Stimulated activated CD8-positive, alpha-beta memory T cell treated with anti-CD3 and anti-CD28 coated beads, Interleukin-4, amount 100 ng/mL, for 1 hour (primary cell): ENCODE results near the gene INSM2.

Experiments used
- DNase-seq, 2 donors: peaks; one replicate each; pipeline ENCODE4 v3.0.0-alpha.2; 2020; ENCODE audit warnings: low read depth in 2 of 2, low spot score in 1 of 2

Gene INSM2

GRCh38 chr14:35539969-35540368 lies 6.0 kb downstream of the INSM2 start:
- no peak for DNase-seq

GRCh38 chr14:35543006-35543405 lies 9.0 kb downstream of the INSM2 start:
- DNase-seq = no peak

GRCh38 chr14:35549551-35549950 lies 15.6 kb downstream of the INSM2 start:
- no peak for DNase-seq

GRCh38 chr14:35551081-35551480 lies 17.1 kb downstream of the INSM2 start:
- no peak for DNase-seq

GRCh38 chr14:35553808-35554207 lies 19.8 kb downstream of the INSM2 start:
- no peak for DNase-seq

- DNase-seq = no peak
These were observed 22.6 kb downstream of the INSM2 start for GRCh38 chr14:35556548-35556947.

- DNase-seq = no peak
These were observed 23.3 kb downstream of the INSM2 start for GRCh38 chr14:35557221-35557747.

GRCh38 chr14:35558680-35559079 lies 24.7 kb downstream of the INSM2 start:
- DNase-seq = no peak

GRCh38 chr14:35565871-35566464 lies 32.0 kb downstream of the INSM2 start:
- no peak for DNase-seq

GRCh38 chr14:35571598-35571997 lies 37.6 kb downstream of the INSM2 start:
- no peak for DNase-seq

GRCh38 chr14:35573911-35574310 lies 39.9 kb downstream of the INSM2 start:
- DNase-seq = no peak

- no peak for DNase-seq
These were observed 42.3 kb downstream of the INSM2 start for GRCh38 chr14:35576260-35576659.

- no peak for DNase-seq
These were observed 42.9 kb downstream of the INSM2 start for GRCh38 chr14:35576856-35577255.

- DNase-seq = no peak
These were observed 44.2 kb downstream of the INSM2 start for GRCh38 chr14:35578135-35578534.

- DNase-seq = no peak
These were observed 44.7 kb downstream of the INSM2 start for GRCh38 chr14:35578639-35579038.
